ENCODE results near the gene PATJ.

GRCh38 chr1:61776091-61776490 lies 33.8 kb downstream of the PATJ start:
- TF ChIP-seq CTCF (IDR thresholded peaks at IDR 0.05), result no peak
- TF ChIP-seq POLR2A (IDR thresholded peaks at IDR 0.05), result no peak
- TF ChIP-seq EP300 (IDR thresholded peaks at IDR 0.05), result no peak

All from tibial nerve (tissue), 4 donors.